D721Med (cell line): Measurements from ENCODE around the gene OVOL3.
"Not testable (repeated sequence)": the region's sequence is repeated elsewhere in the genome, so short reads cannot be mapped to it uniquely, and the experiment has no call there.

Source experiments
- DNase-seq: peaks from one replicate; pipeline ENCODE4 v3.0.0; 2011; ENCODE audit warnings: low spot score; ENCODE audit not compliant: insufficient read length
- FAIRE-seq: peaks from 2 replicates; lab custom pipeline; 2011; peaks lifted over from hg19 to GRCh38; lab: Jason Lieb, UNC
- TF ChIP-seq, protein P1 (sequence below): IDR thresholded peaks from 2 replicates; pipeline ENCODE4 v1.5.1; 2012; ENCODE audit warnings: mild to moderate bottlenecking, control low read depth; ENCODE audit not compliant: insufficient read depth; ENCODE audit errors: missing control alignments

The OVOL3 gene

DNA sequence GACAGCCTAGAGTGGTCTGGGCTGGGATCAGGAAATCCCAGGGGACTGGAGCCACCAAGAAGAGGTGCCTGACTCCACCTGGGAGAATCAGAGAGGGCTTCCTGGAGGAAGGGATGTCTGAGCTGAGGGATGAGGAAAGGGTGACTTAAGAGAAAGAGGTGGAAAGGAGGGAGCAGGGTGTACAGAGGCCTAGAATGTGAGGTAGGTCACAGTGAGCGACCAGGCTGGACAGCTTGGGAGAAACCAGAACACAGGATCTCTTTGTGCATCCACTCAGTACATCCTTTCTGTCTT lies 5.3 kb downstream of the OVOL3 start:
- TF ChIP-seq, protein P1, sequence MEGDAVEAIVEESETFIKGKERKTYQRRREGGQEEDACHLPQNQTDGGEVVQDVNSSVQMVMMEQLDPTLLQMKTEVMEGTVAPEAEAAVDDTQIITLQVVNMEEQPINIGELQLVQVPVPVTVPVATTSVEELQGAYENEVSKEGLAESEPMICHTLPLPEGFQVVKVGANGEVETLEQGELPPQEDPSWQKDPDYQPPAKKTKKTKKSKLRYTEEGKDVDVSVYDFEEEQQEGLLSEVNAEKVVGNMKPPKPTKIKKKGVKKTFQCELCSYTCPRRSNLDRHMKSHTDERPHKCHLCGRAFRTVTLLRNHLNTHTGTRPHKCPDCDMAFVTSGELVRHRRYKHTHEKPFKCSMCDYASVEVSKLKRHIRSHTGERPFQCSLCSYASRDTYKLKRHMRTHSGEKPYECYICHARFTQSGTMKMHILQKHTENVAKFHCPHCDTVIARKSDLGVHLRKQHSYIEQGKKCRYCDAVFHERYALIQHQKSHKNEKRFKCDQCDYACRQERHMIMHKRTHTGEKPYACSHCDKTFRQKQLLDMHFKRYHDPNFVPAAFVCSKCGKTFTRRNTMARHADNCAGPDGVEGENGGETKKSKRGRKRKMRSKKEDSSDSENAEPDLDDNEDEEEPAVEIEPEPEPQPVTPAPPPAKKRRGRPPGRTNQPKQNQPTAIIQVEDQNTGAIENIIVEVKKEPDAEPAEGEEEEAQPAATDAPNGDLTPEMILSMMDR: no peak
- DNase-seq: no peak
- no peak for FAIRE-seq

DNA sequence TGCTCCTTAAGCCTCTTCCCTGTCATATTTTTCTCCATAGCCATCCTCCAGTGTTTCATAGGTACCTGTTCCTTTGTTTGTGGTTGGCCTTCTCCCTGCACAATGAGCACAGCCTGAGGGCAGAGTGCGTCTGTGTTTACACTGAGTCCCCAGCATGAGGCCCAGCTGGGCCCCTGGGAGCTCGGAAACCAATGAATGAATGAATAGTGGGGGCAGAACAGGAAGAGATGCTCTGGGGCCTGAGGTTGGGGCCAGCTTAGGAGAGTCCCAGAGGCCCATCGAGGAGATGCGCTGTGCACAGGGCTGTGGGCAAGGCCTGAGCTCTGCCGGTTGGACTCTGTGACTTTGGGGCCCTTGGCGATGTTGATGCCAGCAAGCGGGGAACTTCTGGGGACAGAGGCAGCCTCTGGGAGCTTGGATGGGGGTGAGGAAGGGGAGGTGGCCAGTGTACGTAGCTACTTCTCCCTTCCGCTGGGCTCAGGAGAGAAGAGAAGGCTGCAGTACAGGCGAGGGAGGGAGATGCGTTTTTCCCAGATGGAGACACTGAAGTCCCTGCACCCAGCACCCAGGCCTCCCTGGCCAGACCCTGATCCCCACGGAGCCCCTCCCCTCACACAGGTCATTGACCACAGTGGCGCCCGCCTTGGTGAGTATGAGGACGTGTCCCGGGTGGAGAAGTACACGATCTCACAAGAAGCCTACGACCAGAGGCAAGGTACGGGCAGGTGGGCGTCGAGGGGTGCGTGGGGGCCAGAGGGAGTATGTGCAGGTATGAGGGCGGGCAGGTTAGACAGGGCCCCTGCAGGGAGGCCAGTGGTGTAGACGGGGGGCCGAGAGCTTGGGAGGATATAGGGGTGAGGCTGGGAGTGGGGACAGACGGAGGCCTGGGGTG lies 9.4 kb downstream of the OVOL3 start:
- DNase-seq (no peak), FAIRE-seq (no peak)
- TF ChIP-seq, protein P1: no peak

DNA sequence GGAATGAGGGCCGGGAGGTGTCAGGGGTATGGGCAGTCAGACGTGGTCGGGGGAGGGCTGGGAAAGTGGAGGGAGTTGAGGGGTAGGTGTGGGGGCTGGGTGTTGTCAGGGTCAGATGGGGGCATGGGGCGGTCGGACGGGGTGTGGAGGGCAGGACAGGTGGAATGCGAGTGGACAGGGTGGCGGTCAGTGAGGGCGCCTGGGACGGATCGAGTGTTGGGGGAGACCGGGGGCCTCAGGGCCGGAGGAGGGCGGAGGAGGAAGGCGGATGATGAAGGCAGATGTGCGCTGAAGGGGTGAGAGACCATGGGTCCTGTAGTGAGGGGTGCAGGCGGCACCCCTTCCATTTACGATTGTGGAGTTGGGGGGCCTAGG lies 10.0 kb downstream of the OVOL3 start:
- TF ChIP-seq, protein P1: no peak
- DNase-seq: no peak
- FAIRE-seq: no peak

DNA sequence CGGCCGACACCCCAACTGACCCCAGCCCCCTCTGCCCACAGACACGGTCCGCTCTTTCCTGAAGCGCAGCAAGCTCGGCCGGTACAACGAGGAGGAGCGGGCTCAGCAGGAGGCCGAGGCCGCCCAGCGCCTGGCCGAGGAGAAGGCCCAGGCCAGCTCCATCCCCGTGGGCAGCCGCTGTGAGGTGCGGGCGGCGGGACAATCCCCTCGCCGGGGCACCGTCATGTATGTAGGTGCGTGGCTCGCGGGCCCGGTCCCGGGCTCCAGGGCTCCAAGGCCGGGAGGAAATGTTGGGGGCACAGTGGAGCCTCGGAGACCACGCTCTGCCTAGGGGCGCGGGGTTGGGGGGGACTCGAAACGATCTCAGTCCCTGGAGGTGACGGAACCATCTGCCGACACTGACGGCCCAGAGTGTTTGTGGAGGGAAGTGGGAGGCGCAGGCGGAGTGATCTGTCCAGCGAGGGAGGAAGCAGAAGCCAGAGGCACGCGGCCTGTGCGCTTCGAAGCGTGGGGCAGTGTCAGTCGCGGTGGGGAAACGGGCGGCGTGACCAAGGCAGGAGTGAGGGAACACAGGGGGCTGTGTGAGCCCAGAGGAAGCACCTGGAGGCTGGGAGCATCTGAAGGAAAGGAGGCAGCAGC lies 10.7 kb downstream of the OVOL3 start:
- FAIRE-seq (no peak), DNase-seq (no peak)
- TF ChIP-seq, protein P1: no peak

DNA sequence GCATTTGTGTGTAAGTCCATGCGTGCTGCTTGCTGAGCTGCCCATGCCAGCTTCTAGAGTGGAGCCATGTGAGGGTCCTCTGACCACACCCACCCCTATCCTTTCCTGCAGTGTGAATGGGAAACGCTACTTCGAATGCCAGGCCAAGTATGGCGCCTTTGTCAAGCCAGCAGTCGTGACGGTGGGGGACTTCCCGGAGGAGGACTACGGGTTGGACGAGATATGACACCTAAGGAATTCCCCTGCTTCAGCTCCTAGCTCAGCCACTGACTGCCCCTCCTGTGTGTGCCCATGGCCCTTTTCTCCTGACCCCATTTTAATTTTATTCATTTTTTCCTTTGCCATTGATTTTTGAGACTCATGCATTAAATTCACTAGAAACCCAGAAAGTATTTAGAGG lies 14.6 kb downstream of the OVOL3 start:
- FAIRE-seq (no peak), DNase-seq (no peak)
- TF ChIP-seq, protein P1: no peak

DNA sequence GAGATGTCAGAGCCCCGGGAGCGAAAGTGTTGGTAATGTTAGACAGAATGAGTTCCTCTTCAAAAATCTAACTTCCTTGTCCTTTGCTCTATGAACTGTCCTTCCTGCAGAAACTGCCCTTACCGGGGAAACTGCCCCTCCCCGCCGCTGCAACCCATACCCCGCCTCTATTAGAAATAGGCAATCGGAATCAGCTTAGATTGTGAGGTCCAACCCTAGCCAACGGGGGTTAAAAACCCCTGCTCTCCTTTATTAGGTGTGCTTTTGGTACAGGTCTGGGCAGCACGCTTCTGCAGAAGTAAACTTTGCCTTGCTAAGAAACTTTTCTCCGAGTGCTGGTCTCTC lies 17.4 kb downstream of the OVOL3 start:
- FAIRE-seq (no peak), DNase-seq (no peak)
- TF ChIP-seq, protein P1: no peak

DNA sequence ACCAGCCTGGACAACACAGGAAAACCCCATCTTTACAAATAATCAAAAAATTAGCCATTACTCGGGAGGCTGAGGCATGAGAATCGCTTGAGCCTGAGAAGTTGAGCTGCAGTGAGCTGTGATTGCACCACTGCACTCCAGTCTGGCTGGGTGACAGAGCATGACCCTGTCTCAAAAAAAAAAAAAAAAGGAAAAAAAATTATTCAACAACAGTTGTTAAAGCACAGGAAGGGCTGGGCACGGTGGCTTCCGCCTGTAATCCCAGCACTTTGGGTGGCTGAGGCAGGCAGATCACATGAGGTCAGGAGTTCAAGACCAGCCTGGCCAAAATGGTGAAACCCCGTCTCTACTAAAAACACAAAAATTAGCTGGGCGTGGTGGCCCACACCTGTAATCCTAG lies 20.3 kb downstream of the OVOL3 start:
- not testable (repeated sequence) for FAIRE-seq, DNase-seq

DNA sequence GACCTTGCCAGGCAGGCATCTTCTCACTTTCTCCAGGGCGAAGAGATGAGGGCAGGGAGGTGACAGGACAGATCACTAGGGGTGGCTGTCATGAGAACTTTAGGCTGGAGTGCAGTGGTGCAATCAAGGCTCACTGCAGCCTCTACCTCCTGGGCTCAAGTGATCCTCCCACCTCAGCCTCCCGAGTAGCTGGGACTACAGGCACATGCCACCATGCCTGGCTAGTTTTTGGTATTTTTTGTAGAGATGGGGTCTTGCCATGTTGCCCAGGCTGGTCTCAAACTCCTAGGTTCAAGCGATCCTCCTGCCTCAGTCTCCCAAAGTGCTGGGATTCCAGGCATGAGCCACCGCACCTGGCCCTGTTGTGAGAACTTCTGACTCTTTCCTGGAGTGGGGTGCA lies 23.9 kb downstream of the OVOL3 start:
- not testable (repeated sequence) for FAIRE-seq, DNase-seq
